ENCODE data around the gene SND1.

SND1 gene

DNA sequence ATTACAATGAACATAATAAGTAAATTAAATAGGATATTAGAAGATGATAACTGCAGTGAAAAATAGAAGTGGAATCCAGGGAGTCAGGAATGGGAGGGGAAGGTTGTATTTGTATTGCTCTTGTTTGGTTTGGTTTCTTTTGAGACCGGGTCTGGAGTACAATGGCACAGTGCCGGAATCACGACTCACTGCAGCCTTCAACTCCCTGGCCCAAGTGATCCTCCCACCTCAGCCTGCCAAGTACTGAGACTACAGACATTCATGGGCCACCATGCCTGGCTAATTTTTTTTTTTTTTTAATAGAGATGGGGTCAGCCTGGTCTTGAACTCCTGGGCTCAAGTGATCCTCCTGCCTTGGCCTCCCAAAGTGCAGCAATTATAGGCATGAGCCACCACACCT lies 439.1 kb downstream of the SND1 start:
- TF ChIP-seq, protein P1, sequence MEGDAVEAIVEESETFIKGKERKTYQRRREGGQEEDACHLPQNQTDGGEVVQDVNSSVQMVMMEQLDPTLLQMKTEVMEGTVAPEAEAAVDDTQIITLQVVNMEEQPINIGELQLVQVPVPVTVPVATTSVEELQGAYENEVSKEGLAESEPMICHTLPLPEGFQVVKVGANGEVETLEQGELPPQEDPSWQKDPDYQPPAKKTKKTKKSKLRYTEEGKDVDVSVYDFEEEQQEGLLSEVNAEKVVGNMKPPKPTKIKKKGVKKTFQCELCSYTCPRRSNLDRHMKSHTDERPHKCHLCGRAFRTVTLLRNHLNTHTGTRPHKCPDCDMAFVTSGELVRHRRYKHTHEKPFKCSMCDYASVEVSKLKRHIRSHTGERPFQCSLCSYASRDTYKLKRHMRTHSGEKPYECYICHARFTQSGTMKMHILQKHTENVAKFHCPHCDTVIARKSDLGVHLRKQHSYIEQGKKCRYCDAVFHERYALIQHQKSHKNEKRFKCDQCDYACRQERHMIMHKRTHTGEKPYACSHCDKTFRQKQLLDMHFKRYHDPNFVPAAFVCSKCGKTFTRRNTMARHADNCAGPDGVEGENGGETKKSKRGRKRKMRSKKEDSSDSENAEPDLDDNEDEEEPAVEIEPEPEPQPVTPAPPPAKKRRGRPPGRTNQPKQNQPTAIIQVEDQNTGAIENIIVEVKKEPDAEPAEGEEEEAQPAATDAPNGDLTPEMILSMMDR (IDR thresholded peaks at IDR 0.05; ENCODE audit: borderline replicate concordance, insufficient read depth, low read depth, low read length), result no peak
- H3K4me3 ChIP-seq (ENCODE audit: low read depth, low read length), result no peak overlapping the region

DNA sequence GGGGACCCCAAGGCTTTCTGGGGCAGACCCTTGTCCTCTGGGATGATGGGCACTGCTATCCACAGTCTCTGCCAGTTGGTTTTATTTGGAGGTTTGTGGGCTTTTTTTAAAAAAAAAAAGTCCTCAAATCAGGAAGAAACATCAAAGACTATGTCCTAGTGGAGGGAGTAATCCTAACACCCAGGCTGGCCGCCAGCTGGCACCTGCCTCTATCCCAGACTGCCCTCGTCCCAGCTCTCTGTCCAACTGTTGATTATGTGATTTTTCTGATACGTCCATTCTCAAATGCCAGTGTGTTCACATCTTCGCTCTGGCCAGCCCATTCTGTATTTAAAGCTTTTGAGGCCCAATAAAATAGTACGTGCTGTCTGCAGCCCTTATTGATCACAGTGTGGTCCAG lies 440.2 kb downstream of the SND1 start:
- TF ChIP-seq, protein P1 (IDR thresholded peaks at IDR 0.05; ENCODE audit: borderline replicate concordance, insufficient read depth, low read depth, low read length), result no peak
- no peak overlapping the region for H3K4me3 ChIP-seq (ENCODE audit: low read depth, low read length)

DNA sequence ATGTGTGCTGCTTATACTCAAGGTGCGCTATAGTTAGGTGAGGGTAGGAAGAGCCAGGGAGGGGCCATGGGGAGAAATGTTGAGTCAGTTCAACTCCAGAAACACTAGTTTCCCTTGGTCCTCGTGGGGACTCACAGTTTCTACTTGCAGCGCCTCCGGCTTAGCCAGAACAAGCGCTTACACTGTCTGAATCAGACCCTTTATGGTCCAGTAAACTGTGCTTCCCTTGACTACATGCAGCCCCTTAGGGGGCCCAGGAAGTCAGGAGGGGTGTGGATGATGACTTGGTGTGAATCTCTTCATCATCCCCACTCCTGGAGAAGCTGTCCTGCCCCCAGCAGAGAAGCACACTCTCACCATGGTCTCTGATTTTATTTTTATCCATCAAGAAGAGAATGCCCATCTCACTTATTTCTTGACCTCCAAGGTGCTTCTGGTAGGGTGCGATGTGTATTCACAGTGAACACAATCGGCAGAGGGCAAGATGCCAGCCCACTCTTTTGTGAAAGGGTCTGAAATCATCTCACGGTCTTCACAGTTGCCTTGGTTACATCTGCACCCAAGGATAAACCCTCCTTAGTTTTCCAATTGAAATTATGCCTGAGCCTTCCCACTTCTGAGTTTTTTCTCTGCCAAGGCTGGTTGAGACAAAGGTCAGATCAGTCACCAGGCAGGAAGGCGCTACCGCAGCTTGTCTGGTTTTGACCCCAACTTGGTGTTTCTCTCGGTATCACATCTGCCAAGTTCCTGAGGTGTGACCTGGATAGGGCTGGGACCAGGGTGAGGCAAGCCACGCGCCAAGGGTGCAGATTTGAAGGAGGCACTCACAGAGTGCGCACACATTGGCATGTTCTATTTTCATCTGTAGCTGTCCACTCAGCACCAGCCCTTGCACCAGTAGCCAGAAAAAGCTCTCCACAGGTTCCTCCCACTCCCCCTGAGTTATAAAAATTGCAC lies 441.9 kb downstream of the SND1 start:
- no peak overlapping the region for H3K4me3 ChIP-seq (ENCODE audit: low read depth, low read length)
- TF ChIP-seq, protein P1 (IDR thresholded peaks at IDR 0.05; ENCODE audit: borderline replicate concordance, insufficient read depth, low read depth, low read length), result no peak

DNA sequence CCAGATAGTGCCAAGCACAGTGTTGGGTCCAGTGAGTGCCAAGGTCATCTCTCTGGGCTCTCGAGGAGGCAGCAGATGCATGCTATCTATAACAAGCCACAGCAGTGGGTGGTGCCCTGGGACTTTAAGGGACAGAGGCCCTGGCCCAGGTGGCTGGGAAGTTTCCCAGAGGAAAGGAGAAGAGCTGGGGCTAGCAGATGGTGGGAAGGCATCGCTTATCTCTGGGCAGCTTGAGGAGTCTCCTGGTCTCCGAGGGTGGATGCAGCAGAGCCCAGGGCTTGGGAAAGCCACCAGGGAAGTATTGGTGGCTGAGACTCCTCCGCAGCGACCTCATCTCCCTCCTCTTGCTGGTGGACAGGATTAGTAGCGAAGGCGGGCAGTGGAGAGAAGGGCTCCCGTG lies 442.7 kb downstream of the SND1 start:
- TF ChIP-seq, protein P1 (IDR thresholded peaks at IDR 0.05; ENCODE audit: borderline replicate concordance, insufficient read depth, low read depth, low read length), result no peak
- H3K4me3 ChIP-seq (ENCODE audit: low read depth, low read length), result no peak overlapping the region

DNA sequence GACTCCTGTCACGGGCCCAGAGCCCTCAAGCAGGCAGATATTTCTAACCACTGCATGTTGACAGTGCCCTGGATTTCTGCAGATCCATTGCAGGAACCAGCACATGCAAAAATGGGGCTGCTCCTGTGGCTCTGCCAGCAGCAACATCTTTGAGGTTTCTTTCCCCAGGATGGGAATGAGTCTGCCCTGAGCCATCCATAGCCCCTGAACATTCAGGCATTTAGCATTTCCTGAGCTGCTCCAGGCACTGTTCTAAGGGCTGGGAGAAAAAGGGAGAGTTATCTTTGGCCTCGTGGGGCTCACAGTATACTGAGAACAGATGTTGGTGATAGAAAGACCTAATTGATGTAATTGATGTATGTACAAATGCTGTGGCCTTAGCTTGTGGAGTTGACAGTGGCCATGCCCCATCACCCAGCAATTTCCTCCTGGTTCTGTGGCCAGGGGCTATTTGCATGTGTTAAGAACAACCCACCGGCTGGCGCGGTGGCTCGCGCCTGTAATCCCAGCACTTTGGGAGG lies 445.3 kb downstream of the SND1 start:
- TF ChIP-seq, protein P1 (IDR thresholded peaks at IDR 0.05; ENCODE audit: borderline replicate concordance, insufficient read depth, low read depth, low read length), result no peak
- no peak overlapping the region for H3K4me3 ChIP-seq (ENCODE audit: low read depth, low read length)

DNA sequence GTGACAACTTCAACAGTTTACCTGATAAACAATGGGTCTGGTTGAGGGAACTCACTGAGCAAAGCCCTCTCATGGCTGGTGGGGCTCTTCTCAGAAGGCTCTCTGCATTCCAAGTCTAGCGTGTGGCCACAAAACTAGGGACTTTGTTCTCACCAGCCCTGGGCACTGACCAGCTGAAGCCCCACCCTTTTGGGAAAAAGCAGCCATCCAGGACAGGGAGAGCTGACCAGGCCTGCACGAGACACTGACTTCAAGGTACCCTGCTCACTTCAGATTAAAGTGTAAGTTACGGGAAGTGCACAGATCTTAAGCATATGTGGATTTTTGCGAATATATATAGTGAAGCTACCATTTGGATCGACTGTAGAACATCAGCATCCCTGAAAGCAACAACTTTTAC lies 446.6 kb downstream of the SND1 start:
- H3K4me3 ChIP-seq (ENCODE audit: low read depth, low read length), result no peak overlapping the region
- TF ChIP-seq, protein P1 (IDR thresholded peaks at IDR 0.05; ENCODE audit: borderline replicate concordance, insufficient read depth, low read depth, low read length), result no peak

DNA sequence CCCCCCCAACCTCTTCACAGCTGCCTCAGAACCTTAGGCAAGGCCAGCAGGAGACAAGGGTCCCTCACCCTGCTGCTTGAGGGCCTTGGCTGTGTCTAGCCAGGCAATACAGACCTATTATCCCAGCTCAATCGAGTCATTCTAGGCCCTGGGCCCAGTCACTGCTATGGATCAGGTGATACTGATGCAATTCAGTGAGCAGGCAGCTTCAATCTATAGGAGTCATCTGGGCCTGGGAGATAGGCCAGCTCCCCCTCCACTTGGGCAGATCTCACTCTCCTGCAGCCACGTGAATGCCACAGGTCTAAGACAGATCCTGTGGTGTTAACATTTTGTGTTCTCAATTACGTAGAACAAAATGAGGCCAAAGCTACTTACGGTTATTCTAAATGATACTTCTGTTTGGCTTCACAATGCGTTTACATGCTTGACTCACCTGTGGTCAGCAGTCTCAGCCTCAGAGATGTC lies 447.2 kb downstream of the SND1 start:
- TF ChIP-seq, protein P1 (IDR thresholded peaks at IDR 0.05; ENCODE audit: borderline replicate concordance, insufficient read depth, low read depth, low read length), result no peak
- H3K4me3 ChIP-seq (ENCODE audit: low read depth, low read length), result no peak overlapping the region

Measured in GM12875 (cell line).